ENCODE measurements around the gene PIK3C2G. TPM values are rescaled to one million over a fixed set of nuclear protein-coding genes. Genes with fewer than 3 reads are reported as not detected.

The PIK3C2G gene
- polyA plus RNA-seq, 2 of the 4 experiments (the other 2 are of a cell fraction), result 0.01 TPM; not detected in 1

DNA sequence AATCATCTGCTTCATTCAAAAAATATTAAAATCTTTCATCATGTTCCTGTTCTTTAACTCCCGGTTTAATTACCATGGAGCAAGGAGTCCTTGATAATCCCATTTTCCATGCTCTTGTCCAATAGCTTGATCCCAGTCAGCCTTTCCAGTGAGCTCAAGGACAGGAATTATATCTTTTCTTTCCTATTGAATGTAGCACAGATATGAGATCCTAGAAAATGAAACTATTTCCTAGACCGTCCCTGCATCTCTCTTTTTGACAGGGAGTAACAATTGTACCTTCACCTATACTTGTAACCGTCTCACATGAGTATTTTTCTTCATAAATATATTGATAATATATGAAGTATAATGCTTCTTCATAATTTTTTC lies 35.6 kb downstream of the PIK3C2G start (continued):
- TF ChIP-seq HOXA7 (CRISPR knock-in tag; IDR thresholded peaks at IDR 0.05) (no peak), ZSCAN20 (CRISPR knock-in tag; IDR thresholded peaks at IDR 0.05) (no peak), RNF2 (IDR thresholded peaks at IDR 0.05; ENCODE audit: borderline replicate concordance, low read depth) (no peak)

DNA sequence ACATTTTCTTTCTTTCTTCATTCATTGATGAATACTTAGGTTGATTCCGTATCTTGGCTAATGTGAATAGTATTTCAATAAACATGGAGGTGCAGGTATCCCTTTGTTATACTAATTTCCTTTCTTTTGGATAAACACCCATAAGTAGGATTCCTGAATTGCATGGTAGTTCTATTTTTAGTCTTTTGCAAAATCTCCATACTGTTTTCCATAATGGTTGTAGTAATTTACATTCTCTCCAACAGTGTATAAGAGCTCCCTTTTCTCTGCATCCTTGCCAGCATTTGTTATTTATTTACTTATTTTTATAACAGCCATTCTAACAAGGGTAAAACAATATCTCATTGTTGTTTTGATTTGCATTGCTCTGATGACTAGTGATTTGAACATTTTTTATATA lies 36.6 kb downstream of the PIK3C2G start:
- H3K4me3 ChIP-seq, result no peak overlapping the region
- DNase-seq (ENCODE audit: low read depth in 1 of 2, low spot score in 1 of 2) (no peak), FAIRE-seq (no peak), ATAC-seq (no peak)
- TF ChIP-seq CEBPB (IDR thresholded peaks at IDR 0.05), result no peak
- TF ChIP-seq HDAC2 (IDR thresholded peaks at IDR 0.05), result no peak
- no peak for TF ChIP-seq HOXB5 (CRISPR knock-in tag; IDR thresholded peaks at IDR 0.05)
- no peak for TF ChIP-seq EP300 (IDR thresholded peaks at IDR 0.05)
- TF ChIP-seq, protein P1, sequence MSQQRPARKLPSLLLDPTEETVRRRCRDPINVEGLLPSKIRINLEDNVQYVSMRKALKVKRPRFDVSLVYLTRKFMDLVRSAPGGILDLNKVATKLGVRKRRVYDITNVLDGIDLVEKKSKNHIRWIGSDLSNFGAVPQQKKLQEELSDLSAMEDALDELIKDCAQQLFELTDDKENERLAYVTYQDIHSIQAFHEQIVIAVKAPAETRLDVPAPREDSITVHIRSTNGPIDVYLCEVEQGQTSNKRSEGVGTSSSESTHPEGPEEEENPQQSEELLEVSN (IDR thresholded peaks at IDR 0.05; ENCODE audit: borderline replicate concordance, low read depth), result no peak
- ChIA-PET CTCF (no interaction called here), POLR2A (no interaction called here)
- H3K27ac ChIP-seq, result no peak overlapping the region
- peaks cover 12% of the 10 kb centered on the region; the same call in 1 of the 3 replicates for H3K9me3 ChIP-seq
- no peaks in the 10 kb centered on the region for H3K4me1 ChIP-seq
- no peak overlapping the region for H3K4me2 ChIP-seq
- 86% methylated on average over 1 of the region's 1 CpG for WGBS (ENCODE audit: missing lambda C conversion rate)

DNA sequence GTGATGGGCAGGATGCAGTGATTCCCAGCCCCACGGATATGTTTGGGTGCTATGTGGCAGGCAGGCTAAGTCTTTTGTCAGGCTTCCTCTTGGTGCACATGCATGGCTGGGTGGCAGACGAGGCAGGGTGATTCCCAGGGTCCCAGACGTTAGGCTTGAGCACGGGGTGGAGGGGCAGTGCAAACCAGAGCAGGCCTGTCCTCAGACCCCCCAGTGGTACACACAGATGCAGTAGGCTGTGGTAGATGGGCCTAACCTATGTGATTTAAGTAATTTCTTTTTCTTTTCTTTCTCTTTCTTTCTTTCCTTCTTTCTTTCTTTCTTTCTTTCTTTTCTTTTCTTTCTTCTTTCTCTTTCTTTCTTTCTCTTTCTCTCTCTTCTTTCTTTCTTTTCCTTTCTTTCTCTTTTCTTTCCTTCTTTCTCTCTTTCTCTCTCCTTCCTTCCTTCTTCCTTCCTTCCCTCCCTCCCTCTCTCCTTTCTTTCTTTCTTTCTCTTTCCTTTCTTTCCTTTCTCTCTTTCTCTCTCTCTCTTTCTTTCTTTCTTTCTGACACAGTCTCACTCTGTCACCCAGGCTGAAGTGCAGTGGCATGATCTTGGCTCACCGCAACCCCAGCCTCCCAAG lies 41.6 kb downstream of the PIK3C2G start:
- POLR2A ChIA-PET, result no interaction called here
- ATAC-seq, result no peak
- 43% methylated on average over 5 of the region's 5 CpGs for WGBS (ENCODE audit: missing lambda C conversion rate)

DNA sequence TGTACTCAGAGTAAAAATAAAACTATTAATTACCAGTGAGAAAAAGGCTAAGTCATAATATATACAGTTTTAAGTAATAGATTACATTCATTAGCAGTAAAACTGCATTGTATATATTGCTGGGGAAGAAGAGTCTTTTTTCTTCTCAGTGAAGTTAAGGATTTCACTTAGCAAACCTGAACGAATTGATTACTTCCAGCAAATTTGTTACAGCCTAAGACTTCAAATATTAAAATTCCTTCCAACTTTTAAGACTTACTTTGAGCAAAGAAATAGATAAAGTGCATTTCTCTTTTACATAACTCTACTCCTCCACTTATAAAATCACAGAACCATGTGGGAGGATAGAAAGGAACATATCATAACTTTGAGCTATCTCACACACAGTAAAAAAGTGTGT lies 43.3 kb downstream of the PIK3C2G start:
- TF ChIP-seq HDAC2 (IDR thresholded peaks at IDR 0.05) (no peak), RARB (CRISPR knock-in tag; IDR thresholded peaks at IDR 0.05) (no peak), PHF8 (IDR thresholded peaks at IDR 0.05; ENCODE audit: borderline replicate concordance, low read depth) (no peak), ZFP36 (IDR thresholded peaks at IDR 0.05; ENCODE audit: borderline replicate concordance, partially characterized antibody) (no peak), ZNF302 (CRISPR knock-in tag; IDR thresholded peaks at IDR 0.05) (no peak), FOXS1 (CRISPR knock-in tag; IDR thresholded peaks at IDR 0.05) (no peak), HOXB5 (CRISPR knock-in tag; IDR thresholded peaks at IDR 0.05) (no peak), KDM5A (IDR thresholded peaks at IDR 0.05) (no peak), ZSCAN20 (CRISPR knock-in tag; IDR thresholded peaks at IDR 0.05) (no peak)
- TF ChIP-seq, protein P2, sequence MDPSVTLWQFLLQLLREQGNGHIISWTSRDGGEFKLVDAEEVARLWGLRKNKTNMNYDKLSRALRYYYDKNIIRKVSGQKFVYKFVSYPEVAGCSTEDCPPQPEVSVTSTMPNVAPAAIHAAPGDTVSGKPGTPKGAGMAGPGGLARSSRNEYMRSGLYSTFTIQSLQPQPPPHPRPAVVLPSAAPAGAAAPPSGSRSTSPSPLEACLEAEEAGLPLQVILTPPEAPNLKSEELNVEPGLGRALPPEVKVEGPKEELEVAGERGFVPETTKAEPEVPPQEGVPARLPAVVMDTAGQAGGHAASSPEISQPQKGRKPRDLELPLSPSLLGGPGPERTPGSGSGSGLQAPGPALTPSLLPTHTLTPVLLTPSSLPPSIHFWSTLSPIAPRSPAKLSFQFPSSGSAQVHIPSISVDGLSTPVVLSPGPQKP (IDR thresholded peaks at IDR 0.05; ENCODE audit: low read depth, low read length), result no peak
- Histone ChIP-seq H3K9me3 (peaks cover 12% of the 10 kb centered on the region; the same call in 1 of the 3 replicates), H3K4me2 (no peak overlapping the region), H3K4me3 (no peak overlapping the region), H3K4me1 (no peaks in the 10 kb centered on the region), H3K27ac (no peak overlapping the region)
- DNase-seq (ENCODE audit: low read depth in 1 of 2, low spot score in 1 of 2), result no peak
- no peak for FAIRE-seq
- ChIA-PET CTCF (interaction anchor here (0.6 kb wide), 1 partner anchor 514 kb away, joined by 3 read pairs; no protein-coding TSS in a partner anchor), POLR2A (no interaction called here)
- no peak for ATAC-seq
- 0% methylated on average over 1 of the region's 1 CpG for WGBS (ENCODE audit: missing lambda C conversion rate)

More for the DNA sequence above, 41.6 kb downstream of the PIK3C2G start:
- FAIRE-seq, result no peak
- Histone ChIP-seq H3K27ac (no peak overlapping the region), H3K4me3 (no peak overlapping the region), H3K4me2 (no peak overlapping the region), H3K9me3 (peaks cover 12% of the 10 kb centered on the region; the same call in 1 of the 3 replicates), H3K4me1 (no peaks in the 10 kb centered on the region)
- CTCF ChIA-PET, result no interaction called here
- no peak for DNase-seq (ENCODE audit: low read depth in 1 of 2, low spot score in 1 of 2)
- TF ChIP-seq ZFP36 (IDR thresholded peaks at IDR 0.05; ENCODE audit: borderline replicate concordance, partially characterized antibody) (no peak), RCOR1 (IDR thresholded peaks at IDR 0.05; ENCODE audit: low read depth, low read length) (no peak), RAD21 (conservative IDR thresholded peaks at IDR 0.05 in 1 of 2, IDR thresholded peaks at IDR 0.05 in 1 of 2) (no peak), RNF2 (IDR thresholded peaks at IDR 0.05; ENCODE audit: borderline replicate concordance, low read depth) (no peak), EHF (CRISPR knock-in tag; IDR thresholded peaks at IDR 0.05) (no peak), KDM1A (IDR thresholded peaks at IDR 0.05; ENCODE audit: low read depth) (no peak), CHD4 (IDR thresholded peaks at IDR 0.05; ENCODE audit: borderline replicate concordance) (no peak), ZNF302 (CRISPR knock-in tag; IDR thresholded peaks at IDR 0.05) (no peak), NR3C1 (IDR thresholded peaks at IDR 0.05) (no peak), BHLHE40 (IDR thresholded peaks at IDR 0.05; ENCODE audit: low read depth, low read length) (no peak), JUN (IDR thresholded peaks at IDR 0.05) (no peak), RFX5 (IDR thresholded peaks at IDR 0.05) (no peak), ZC3H11A (IDR thresholded peaks at IDR 0.05) (no peak), NFE2L2 (conservative IDR thresholded peaks at IDR 0.05; ENCODE audit: low read length) (no peak), MYC (IDR thresholded peaks at IDR 0.05; ENCODE audit: borderline replicate concordance, low read length) (no peak), TP53 (CRISPR knock-in tag; IDR thresholded peaks at IDR 0.05) (no peak), HOXA7 (CRISPR knock-in tag; IDR thresholded peaks at IDR 0.05) (no peak)
- TF ChIP-seq, protein P1 (IDR thresholded peaks at IDR 0.05; ENCODE audit: borderline replicate concordance, low read depth), result no peak
- TF ChIP-seq, protein P2 (IDR thresholded peaks at IDR 0.05; ENCODE audit: low read depth, low read length), result no peak
